Pancreas (tissue), 10 donors: ENCODE measurements around the gene PHF8. TPM values are rescaled to one million over a fixed set of nuclear protein-coding genes. Genes with fewer than 3 reads are reported as not detected.

Experiments
- ATAC-seq, 4 donors: fragments of 200-7000 bp; cut with Tn5 transposase; one replicate each; pipeline versions ENCODE4 v1.8.0 to v1.9.1; 2020; ENCODE audit warnings: mild to moderate bottlenecking in 4 of 4, moderate library complexity in 4 of 4
- DNase-seq, 6 donors: peaks; one replicate each; pipeline ENCODE4 v3.0.0-alpha.2; 2020
- FAIRE-seq: peaks from 2 replicates; lab custom pipeline; 2012; peaks lifted over from hg19 to GRCh38; lab: Jason Lieb, UNC
- H3K27ac ChIP-seq, 4 donors: fragments of 200-600 bp; sonication (generic); 1 replicate in 3 of 4; 2 replicates in 1 of 4; pipeline versions ENCODE4 v1.5.0 to v1.8.0; 2020
- H3K27me3 ChIP-seq, 4 donors: fragments of 200-600 bp; one replicate each; pipeline ENCODE4 v1.8.0; 2021
- H3K36me3 ChIP-seq, 3 donors: fragments of 200-600 bp; sonication (generic) in 1 of 3; one replicate each; pipeline versions ENCODE4 v1.5.0 to v1.8.0; 2020 to 2021
- H3K4me1 ChIP-seq, 3 donors: fragments of 200-600 bp; one replicate each; pipeline ENCODE4 v1.8.0; 2021
- H3K4me3 ChIP-seq, 4 donors: fragments of 200-600 bp; sonication (generic) in 2 of 4; one replicate each; pipeline versions ENCODE4 v1.5.0 to v1.8.0; 2020 to 2021
- H3K9me3 ChIP-seq, 4 donors: fragments of 200-600 bp; one replicate each; pipeline ENCODE4 v1.8.0; 2021
- WGBS, 2 donors: extraction: QIAGEN DNeasy Blood & Tissue Kit; methylation state at CpG; one replicate each; pipeline ENCODE4 v1.1.7; 2013; 5-methylcytosine and 5-hydroxymethylcytosine counted together
- intact Hi-C, 3 donors: fragments of 100-400 bp; cut with DNase I; formaldehyde crosslinking; loops; one replicate each; pipeline versions ENCODE4 v1.11.1 to v1.14.2; 2022
- polyA plus RNA-seq, 2 donors: library from polyadenylated mRNA; stranded (reverse); fragments of 200-250 nt; gene quantifications; one replicate each; pipeline ENCODE4 v1.2.3, GENCODE V29; 2013
- total RNA-seq, 6 donors: library from RNA; stranded (reverse); fragmentation: NEBNext Ultra II Directional in 4 of 6; extraction: Animal tissue kit (Norgen Biotek cat#: 25700) in 4 of 6; gene quantifications; one replicate each; pipeline versions ENCODE4 v1.2.1 to v1.2.4, GENCODE V29; 2021 to 2023
- TF ChIP-seq, protein P1 (sequence below), 4 donors: fragments of 200-600 bp; sonication (generic) in 3 of 4; IDR thresholded peaks; one replicate each; pipeline versions ENCODE4 v1.5.0 to v1.8.0; 2021; ENCODE audit warnings: antibody characterized with exemption in 4 of 4
- donor health status: healthy with polysubstance abuse.
- donor health status: DM: no; HTN: no; CAD: no; lungs with moderate emphysema.
- donor health status: DM: no; HTN: no; CAD: no.
- donor health status: control.
- donor health status: control.
- donor health status: Bipolar disorder and iron deficiency.
- donor health status: DM: yes; HTN: yes; CAD: no.
- donor health status: DM: no; HTN: no; CAD: no.
- donor health status: DM: no; HTN: no; CAD: no.
- donor health status: DM: yes; HTN: yes; CAD: no.

The PHF8 gene
- total and polyA plus RNA-seq, 8 donors: 10.9 to 21.3 (median 14.6) TPM

DNA sequence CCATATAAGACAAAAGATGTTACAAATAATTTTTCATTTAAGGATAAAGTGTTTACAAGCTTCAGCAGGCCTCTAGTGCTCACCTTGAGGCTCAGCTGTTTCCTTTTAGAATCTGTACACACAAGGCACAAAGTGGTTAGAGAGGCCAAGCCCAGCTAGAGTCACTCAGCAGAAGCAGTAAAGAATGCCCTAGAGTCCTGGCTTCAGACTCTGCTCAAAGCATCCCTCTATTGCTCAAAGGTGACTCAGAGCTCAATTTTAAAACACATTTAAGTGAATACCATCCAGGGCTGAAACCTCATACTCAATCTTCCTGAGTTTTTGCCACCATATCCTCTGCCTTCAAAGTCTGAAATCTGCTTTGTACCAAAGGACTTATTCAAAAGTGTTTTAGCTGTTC, 22.6 kb upstream of the PHF8 start:
- FAIRE-seq: no peak
- intact Hi-C loops: no loop called here

DNA sequence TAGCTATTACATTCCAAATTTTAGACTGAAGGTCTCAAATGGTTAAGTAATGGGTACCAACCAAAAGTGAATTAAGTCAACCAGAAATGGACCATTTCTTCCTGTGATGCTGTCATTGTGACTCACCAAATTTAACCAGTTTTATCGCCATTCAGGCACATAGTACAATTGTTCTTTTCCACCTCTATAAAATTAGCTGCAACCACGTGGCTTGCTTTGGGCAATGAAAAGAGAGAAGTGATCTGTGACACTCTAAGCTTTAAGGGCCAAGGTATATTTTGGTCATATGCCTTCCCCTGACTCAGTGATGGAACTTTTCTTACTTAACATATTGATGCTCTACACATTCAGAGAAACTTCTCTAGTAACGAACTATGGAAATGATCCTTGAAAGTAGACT, 20.3 kb upstream of the PHF8 start:
- ATAC-seq (no peak), FAIRE-seq (no peak), DNase-seq (no peak)
- no peak overlapping the region for H3K27ac ChIP-seq
- H3K4me3 ChIP-seq: no peak overlapping the region
- no peaks in the 10 kb centered on the region for H3K4me1 ChIP-seq
- no peaks in the 10 kb centered on the region for H3K36me3 ChIP-seq
- intact Hi-C loops: no loop called here
- WGBS, 2 donors: 73 to 89% methylated on average over 3 of the region's 3 CpGs
- H3K9me3 ChIP-seq: no peaks in the 10 kb centered on the region
- no peaks in the 10 kb centered on the region for H3K27me3 ChIP-seq
- TF ChIP-seq, protein P1, sequence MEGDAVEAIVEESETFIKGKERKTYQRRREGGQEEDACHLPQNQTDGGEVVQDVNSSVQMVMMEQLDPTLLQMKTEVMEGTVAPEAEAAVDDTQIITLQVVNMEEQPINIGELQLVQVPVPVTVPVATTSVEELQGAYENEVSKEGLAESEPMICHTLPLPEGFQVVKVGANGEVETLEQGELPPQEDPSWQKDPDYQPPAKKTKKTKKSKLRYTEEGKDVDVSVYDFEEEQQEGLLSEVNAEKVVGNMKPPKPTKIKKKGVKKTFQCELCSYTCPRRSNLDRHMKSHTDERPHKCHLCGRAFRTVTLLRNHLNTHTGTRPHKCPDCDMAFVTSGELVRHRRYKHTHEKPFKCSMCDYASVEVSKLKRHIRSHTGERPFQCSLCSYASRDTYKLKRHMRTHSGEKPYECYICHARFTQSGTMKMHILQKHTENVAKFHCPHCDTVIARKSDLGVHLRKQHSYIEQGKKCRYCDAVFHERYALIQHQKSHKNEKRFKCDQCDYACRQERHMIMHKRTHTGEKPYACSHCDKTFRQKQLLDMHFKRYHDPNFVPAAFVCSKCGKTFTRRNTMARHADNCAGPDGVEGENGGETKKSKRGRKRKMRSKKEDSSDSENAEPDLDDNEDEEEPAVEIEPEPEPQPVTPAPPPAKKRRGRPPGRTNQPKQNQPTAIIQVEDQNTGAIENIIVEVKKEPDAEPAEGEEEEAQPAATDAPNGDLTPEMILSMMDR (IDR thresholded peaks at IDR 0.05): no peak

More for the DNA sequence above, 22.6 kb upstream of the PHF8 start:
- Histone ChIP-seq H3K9me3 (no peaks in the 10 kb centered on the region), H3K4me3 (no peak overlapping the region), H3K36me3 (no peaks in the 10 kb centered on the region), H3K4me1 (no peaks in the 10 kb centered on the region), H3K27me3 (no peaks in the 10 kb centered on the region), H3K27ac (no peak overlapping the region)
- DNase-seq: no peak
- TF ChIP-seq, protein P1 (IDR thresholded peaks at IDR 0.05): no peak
- no peak for ATAC-seq

DNA sequence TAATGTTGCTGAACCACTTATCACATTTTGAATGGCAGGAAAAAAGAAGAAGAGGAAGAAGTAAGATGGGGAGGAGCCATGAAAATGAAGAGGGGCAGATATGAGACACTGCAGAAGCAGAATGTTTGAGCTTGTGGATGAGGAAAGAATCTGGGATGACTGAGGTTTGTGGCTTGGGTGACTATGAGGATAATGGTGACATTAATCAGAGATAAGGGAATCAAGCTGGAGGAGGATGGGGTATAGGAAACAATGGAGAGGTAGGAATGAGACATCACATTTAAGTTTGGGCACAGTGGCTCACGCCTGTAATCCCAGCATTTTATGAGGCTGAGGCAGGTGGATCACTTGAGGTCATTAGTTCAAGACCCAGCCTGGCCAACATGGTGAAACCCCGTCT, 19.1 kb upstream of the PHF8 start:
- TF ChIP-seq, protein P1 (IDR thresholded peaks at IDR 0.05): no peak
- Histone ChIP-seq H3K9me3 (no peaks in the 10 kb centered on the region), H3K27me3 (no peaks in the 10 kb centered on the region), H3K4me1 (no peaks in the 10 kb centered on the region), H3K36me3 (no peaks in the 10 kb centered on the region), H3K4me3 (no peak overlapping the region), H3K27ac (no peak overlapping the region)
- FAIRE-seq (no peak), ATAC-seq (no peak), DNase-seq (no peak)
- 79 to 89% methylated on average over 2 of the region's 2 CpGs for WGBS, 2 donors
- intact Hi-C loops: no loop called here

DNA sequence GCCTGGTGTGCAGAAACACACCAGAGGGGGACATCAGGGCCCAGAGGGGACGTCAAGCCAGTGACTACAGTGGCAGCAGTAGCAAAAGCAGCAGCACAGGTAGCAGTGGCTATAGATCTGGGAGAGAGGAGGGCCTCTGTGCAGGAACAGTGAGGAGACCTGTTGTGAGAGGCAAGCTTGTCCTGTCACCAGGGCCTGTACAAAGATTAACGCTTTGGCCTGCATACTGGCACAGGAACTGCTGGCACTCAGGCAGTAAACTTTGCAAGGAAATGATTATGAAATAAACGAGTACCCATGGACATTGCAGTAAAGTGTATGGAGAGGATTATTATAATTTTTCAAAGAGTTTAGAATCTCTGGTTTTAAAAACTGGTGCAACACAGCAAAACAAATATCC, 5.5 kb upstream of the PHF8 start:
- H3K27me3 ChIP-seq: no peaks in the 10 kb centered on the region
- intact Hi-C loops: no loop called here
- no peak overlapping the region for H3K4me3 ChIP-seq
- TF ChIP-seq, protein P1 (IDR thresholded peaks at IDR 0.05): no peak
- FAIRE-seq (no peak), ATAC-seq (peak in 1 of 4 donors; percentile 56), DNase-seq (no peak)
- no peaks in the 10 kb centered on the region for H3K9me3 ChIP-seq
- H3K36me3 ChIP-seq: no peaks in the 10 kb centered on the region
- WGBS, 2 donors: 22 to 25% methylated on average over 3 of the region's 3 CpGs
- H3K4me1 ChIP-seq: no peaks in the 10 kb centered on the region
- H3K27ac ChIP-seq: no peak overlapping the region

DNA sequence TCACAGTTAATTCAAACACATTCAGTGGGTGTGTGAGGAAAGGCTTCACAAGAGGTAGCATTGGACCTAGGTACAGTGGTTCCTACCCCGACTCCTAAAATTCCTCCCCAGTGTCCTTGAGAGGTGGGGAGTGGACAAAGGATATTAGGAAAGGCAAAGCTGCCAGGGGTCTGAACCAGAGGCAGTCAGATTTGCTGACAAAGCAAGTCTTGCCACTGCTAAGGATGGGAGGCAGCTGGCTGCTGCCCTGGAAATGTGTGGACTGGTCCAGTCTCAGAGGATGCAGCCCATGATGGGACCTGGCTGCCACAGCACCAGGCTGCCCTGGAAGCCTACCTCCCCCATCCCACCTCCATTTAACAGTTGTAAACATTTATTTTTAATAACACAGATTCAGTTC, 4.1 kb upstream of the PHF8 start:
- Histone ChIP-seq H3K27me3 (no peaks in the 10 kb centered on the region), H3K4me3 (no peak overlapping the region), H3K9me3 (no peaks in the 10 kb centered on the region), H3K4me1 (no peaks in the 10 kb centered on the region), H3K36me3 (no peaks in the 10 kb centered on the region), H3K27ac (no peak overlapping the region)
- 56 to 78% methylated on average over 1 of the region's 1 CpG for WGBS, 2 donors
- TF ChIP-seq, protein P1 (IDR thresholded peaks at IDR 0.05): no peak
- no peak for FAIRE-seq
- no peak for DNase-seq
- intact Hi-C loops: no loop called here
- no peak for ATAC-seq
